ENCODE measurements around the gene FOXA2.
"Not testable (repeated sequence)": the region's sequence is repeated elsewhere in the genome, so short reads cannot be mapped to it uniquely, and the experiment has no call there.

Gene FOXA2

GRCh38 chr20:22584522-22584921, at the start of gene FOXA2:
FOXA2 (minus strand) TSS chr20:22584572; CDS start chr20:22584278, 294 bp downstream.
- no peak for DNase-seq

- no peak for DNase-seq
Observed at GRCh38 chr20:22630701-22631100, 46.3 kb upstream of the FOXA2 start.

- no peak for DNase-seq
Observed at GRCh38 chr20:22629927-22630326, 45.6 kb upstream of the FOXA2 start.

GRCh38 chr20:22629447-22629846, 45.1 kb upstream of the FOXA2 start:
- DNase-seq: no peak

- no peak for DNase-seq
Observed at GRCh38 chr20:22626496-22626895, 42.1 kb upstream of the FOXA2 start.

- no peak for DNase-seq
Observed at GRCh38 chr20:22623211-22623610, 38.8 kb upstream of the FOXA2 start.

- no peak for DNase-seq
Observed at GRCh38 chr20:22620342-22620741, 36.0 kb upstream of the FOXA2 start.

- no peak for DNase-seq
Observed at GRCh38 chr20:22619806-22620205, 35.4 kb upstream of the FOXA2 start.

GRCh38 chr20:22619272-22619671, 34.9 kb upstream of the FOXA2 start:
- no peak for DNase-seq

GRCh38 chr20:22617160-22617559, 32.8 kb upstream of the FOXA2 start:
- DNase-seq: no peak

GRCh38 chr20:22616551-22616950, 32.2 kb upstream of the FOXA2 start:
- no peak for DNase-seq

- no peak for DNase-seq
Observed at GRCh38 chr20:22615425-22615824, 31.1 kb upstream of the FOXA2 start.

- no peak for DNase-seq
Observed at GRCh38 chr20:22611636-22612035, 27.3 kb upstream of the FOXA2 start.

GRCh38 chr20:22607695-22608094, 23.3 kb upstream of the FOXA2 start:
- DNase-seq: no peak

GRCh38 chr20:22604815-22605214, 20.4 kb upstream of the FOXA2 start:
- DNase-seq: no peak

GRCh38 chr20:22601361-22602141, 17.2 kb upstream of the FOXA2 start:
- no peak for DNase-seq

- DNase-seq: not testable (repeated sequence)
Observed at GRCh38 chr20:22599258-22599657, 14.9 kb upstream of the FOXA2 start.

- no peak for DNase-seq
Observed at GRCh38 chr20:22597303-22597702, 12.9 kb upstream of the FOXA2 start.

GRCh38 chr20:22590662-22591061, 6.3 kb upstream of the FOXA2 start:
- no peak for DNase-seq

GRCh38 chr20:22586645-22587310, 2.4 kb upstream of the FOXA2 start:
- DNase-seq: no peak

- DNase-seq: no peak
Observed at GRCh38 chr20:22585786-22586493, 1.6 kb upstream of the FOXA2 start.

GRCh38 chr20:22584922-22585785, 782 bp upstream of the FOXA2 start:
- DNase-seq: no peak

All from HCEC 1CT (cell line).